Measurements from ENCODE around the gene FAM222A. TPM values are rescaled to one million over a fixed set of nuclear protein-coding genes. Genes with fewer than 3 reads are reported as not detected.

The FAM222A gene
- total RNA-seq, 1 donor from 2014 or later = 2.4 TPM

DNA sequence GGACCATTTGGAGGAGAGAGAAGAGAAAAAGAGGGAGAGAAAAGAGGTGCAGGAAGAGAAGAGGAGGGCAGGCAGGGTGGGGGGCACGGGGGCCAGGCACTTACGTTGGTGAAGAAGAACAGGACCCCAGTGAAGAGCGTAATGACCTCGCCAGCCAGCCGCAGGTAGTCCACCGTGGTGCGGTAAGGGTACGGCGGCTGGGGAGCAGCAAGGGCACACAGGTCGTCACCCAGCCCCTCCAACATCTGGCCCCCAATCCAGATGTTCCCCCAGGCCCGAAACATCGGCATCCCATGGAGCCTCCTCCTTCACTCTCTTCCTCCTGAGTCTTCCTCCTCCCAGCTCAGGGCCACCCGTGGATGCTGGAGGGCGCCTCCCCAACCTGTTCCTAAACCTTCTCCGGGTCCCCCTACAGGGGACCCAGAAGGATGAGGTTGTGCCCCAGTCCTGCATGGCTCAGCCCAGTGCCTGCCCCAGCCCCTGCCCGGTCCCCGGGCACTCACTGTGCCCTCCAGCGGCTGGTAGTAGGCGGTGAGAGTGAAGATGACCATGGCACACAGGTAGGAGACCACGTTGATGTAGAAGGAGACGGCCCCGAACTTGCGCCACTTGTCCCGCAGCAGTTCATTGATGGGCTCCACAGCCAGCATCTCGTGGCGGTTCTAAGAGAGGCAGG lies 80.3 kb downstream of the FAM222A start:
- H3K4me3 ChIP-seq = no peak overlapping the region
- DNase-seq (no peak), ATAC-seq (no peak)
- TF ChIP-seq, protein P1, sequence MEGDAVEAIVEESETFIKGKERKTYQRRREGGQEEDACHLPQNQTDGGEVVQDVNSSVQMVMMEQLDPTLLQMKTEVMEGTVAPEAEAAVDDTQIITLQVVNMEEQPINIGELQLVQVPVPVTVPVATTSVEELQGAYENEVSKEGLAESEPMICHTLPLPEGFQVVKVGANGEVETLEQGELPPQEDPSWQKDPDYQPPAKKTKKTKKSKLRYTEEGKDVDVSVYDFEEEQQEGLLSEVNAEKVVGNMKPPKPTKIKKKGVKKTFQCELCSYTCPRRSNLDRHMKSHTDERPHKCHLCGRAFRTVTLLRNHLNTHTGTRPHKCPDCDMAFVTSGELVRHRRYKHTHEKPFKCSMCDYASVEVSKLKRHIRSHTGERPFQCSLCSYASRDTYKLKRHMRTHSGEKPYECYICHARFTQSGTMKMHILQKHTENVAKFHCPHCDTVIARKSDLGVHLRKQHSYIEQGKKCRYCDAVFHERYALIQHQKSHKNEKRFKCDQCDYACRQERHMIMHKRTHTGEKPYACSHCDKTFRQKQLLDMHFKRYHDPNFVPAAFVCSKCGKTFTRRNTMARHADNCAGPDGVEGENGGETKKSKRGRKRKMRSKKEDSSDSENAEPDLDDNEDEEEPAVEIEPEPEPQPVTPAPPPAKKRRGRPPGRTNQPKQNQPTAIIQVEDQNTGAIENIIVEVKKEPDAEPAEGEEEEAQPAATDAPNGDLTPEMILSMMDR (IDR thresholded peaks at IDR 0.05) = no peak
- no peaks in the 10 kb centered on the region for H3K4me1 ChIP-seq
- no peaks in the 10 kb centered on the region for H3K27me3 ChIP-seq (ENCODE audit: low read depth)
- H3K27ac ChIP-seq = no peak overlapping the region
- intact Hi-C loops (cut with DNase I) = no loop called here
- no peaks in the 10 kb centered on the region for H3K36me3 ChIP-seq
- H3K9me3 ChIP-seq = no peaks in the 10 kb centered on the region

DNA sequence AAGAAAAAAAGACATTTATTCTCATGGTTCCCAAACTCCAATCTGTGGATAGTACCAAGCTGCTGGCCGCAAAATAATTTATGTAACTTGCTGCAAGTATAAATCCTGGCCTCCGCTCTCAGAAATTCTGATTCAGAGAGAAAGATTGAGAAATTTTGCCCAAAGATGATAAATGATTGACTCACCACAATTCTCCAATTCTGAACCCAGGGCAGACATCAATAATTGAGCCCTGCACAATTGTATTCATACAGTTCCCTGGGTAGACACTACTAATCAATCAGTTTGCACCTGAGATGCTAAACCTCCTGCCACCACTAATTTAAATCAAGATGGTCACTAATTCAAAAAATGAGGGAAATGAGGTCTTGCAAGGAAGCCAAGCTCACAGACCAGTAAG lies 81.4 kb downstream of the FAM222A start:
- no peak overlapping the region for H3K4me3 ChIP-seq
- TF ChIP-seq, protein P1 (IDR thresholded peaks at IDR 0.05) = no peak

DNA sequence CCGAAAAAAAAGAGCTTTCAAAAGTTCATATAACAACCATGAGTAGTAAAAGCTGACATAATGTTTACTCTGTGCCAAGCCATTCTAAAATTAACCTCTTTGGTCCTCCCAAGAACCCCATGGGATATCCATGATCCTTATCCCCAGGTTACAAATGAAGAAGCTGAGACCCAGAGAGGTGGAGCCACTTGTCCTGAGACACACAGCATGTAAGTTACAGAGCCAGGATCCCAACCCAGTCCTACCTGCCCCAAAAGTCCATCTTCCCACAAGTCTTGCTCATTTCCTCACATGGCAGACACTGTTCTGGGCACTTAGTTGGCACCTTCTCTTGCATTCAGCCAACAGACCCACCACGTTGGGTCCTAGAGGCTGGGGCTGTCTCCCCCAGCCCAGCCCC lies 82.4 kb downstream of the FAM222A start:
- intact Hi-C loops (cut with DNase I) = no loop called here
- H3K36me3 ChIP-seq = no peaks in the 10 kb centered on the region
- ATAC-seq = no peak

More for the DNA sequence above, 81.4 kb downstream of the FAM222A start:
- H3K27me3 ChIP-seq (ENCODE audit: low read depth) = no peaks in the 10 kb centered on the region
- no peaks in the 10 kb centered on the region for H3K4me1 ChIP-seq
- DNase-seq (no peak), ATAC-seq (no peak)
- no peaks in the 10 kb centered on the region for H3K36me3 ChIP-seq
- intact Hi-C loops (cut with DNase I) = no loop called here
- no peaks in the 10 kb centered on the region for H3K9me3 ChIP-seq
- no peak overlapping the region for H3K27ac ChIP-seq

DNA sequence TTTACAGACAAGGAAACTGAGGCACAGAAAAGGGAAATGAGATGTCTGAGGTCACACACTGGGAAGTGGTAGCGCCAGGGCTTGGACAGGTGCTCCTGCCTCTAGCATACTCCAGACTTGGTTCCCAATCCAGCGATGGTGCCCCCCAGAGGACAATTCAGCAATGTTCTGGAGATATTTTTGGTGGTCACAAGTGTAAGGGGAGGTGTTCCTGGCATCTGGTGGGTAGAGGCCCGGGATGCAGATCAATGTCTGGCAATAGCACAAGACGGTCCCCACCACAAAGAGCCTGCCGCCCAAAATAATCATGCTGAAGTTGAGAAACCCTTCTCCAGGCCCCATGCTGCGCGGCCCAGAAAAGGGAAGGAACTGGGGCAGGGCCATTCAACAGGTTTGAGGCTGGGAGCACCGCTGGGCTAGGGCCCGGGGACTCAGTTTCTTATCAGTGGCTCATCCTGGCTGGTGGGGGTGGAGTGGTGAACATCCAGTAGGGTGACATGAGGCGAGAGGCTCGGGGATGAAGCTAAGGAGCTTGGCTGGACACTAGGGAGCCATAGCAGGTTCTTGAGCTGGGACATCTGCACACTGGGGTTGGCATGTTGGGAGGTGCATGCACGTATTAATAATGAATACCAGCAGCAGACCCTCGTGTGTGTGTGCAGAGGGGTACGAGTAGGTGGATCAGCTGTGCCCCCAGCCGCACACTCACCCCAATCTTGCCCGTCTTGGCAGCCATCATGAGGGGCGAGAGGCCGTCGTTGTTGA lies 84.5 kb downstream of the FAM222A start:
- intact Hi-C loops (cut with DNase I) = no loop called here
- Histone ChIP-seq H3K27me3 (ENCODE audit: low read depth) (no peaks in the 10 kb centered on the region), H3K9me3 (no peaks in the 10 kb centered on the region), H3K27ac (no peak overlapping the region), H3K4me3 (no peak overlapping the region), H3K36me3 (no peaks in the 10 kb centered on the region), H3K4me1 (no peaks in the 10 kb centered on the region)
- TF ChIP-seq, protein P1 (IDR thresholded peaks at IDR 0.05) = no peak
- ATAC-seq (no peak), DNase-seq (no peak)

More for the DNA sequence above, 82.4 kb downstream of the FAM222A start:
- no peak overlapping the region for H3K4me3 ChIP-seq
- TF ChIP-seq, protein P1 (IDR thresholded peaks at IDR 0.05) = no peak
- DNase-seq = no peak
- no peak overlapping the region for H3K27ac ChIP-seq
- no peaks in the 10 kb centered on the region for H3K9me3 ChIP-seq
- H3K27me3 ChIP-seq (ENCODE audit: low read depth) = no peaks in the 10 kb centered on the region
- H3K4me1 ChIP-seq = no peaks in the 10 kb centered on the region

DNA sequence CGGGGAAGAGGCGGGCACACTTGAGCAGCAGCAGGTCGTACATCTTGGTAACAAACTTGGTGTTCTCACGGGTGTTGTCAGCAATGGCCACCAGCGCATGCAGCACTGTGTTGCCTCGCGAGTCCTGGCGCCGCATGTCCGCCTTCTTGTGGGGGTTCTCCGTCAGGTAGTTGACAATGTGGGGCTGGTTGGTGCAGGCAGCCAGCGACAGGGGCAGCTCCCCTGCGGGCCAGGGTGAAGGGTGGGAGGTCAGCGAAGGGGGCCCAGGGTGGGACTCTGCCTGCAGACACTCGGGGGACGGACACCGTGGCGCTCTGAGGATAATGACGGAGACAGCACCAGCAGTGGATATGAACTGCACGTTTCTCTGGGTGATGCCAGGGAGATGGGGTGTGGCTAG lies 85.1 kb downstream of the FAM222A start:
- intact Hi-C loops (cut with DNase I) = no loop called here
- no peak for DNase-seq
- ATAC-seq = no peak
- no peaks in the 10 kb centered on the region for H3K36me3 ChIP-seq
- H3K4me1 ChIP-seq = no peaks in the 10 kb centered on the region
- no peak overlapping the region for H3K4me3 ChIP-seq
- no peaks in the 10 kb centered on the region for H3K9me3 ChIP-seq
- no peak overlapping the region for H3K27ac ChIP-seq
- TF ChIP-seq, protein P1 (IDR thresholded peaks at IDR 0.05) = no peak
- no peaks in the 10 kb centered on the region for H3K27me3 ChIP-seq (ENCODE audit: low read depth)
